Common myeloid progenitor, CD34-positive (primary cell): ENCODE data around the gene EDC3.

Experiments
- CTCF ChIA-PET: fragments of 350-600 bp; sonication (Branson Sonifier 250); formaldehyde crosslinking; loops from one replicate; lab custom pipeline; 2021; ENCODE audit warnings: antibody characterized with exemption; lab: Charles Lee
- POLR2A ChIA-PET: fragments of 350-600 bp; sonication (Branson Sonifier 250); formaldehyde crosslinking; loops from one replicate; lab custom pipeline; 2021; ENCODE audit warnings: antibody characterized with exemption; lab: Charles Lee
- DNase-seq, 3 donors: peaks; one replicate each; pipeline versions ENCODE4 v3.0.0 to v3.0.0-alpha.2; 2013
- H3K27ac ChIP-seq, 2 experiments: 1 replicate in 1 of 2; 2 replicates in 1 of 2; pipeline ENCODE4 v1.7.0; 2013; ENCODE audit warnings: inconsistent platforms in 2 of 2, low read length in 2 of 2, mild to moderate bottlenecking in 2 of 2, low read depth in 1 of 2, moderate library complexity in 1 of 2; ENCODE audit not compliant: severe bottlenecking in 2 of 2, insufficient read depth in 1 of 2, poor library complexity in 1 of 2
- H3K27me3 ChIP-seq, 5 experiments: replicated peaks in 2 of 5; 1 replicate in 3 of 5; 2 replicates in 2 of 5; pipeline versions ENCODE4 v1.6.1 to v1.7.0; 2013; ENCODE audit warnings: low read length in 4 of 5, mild to moderate bottlenecking in 2 of 5, moderate library complexity in 2 of 5, inconsistent platforms in 1 of 5; ENCODE audit not compliant: insufficient read depth in 5 of 5, control insufficient read depth in 4 of 5
- H3K36me3 ChIP-seq, 4 experiments: 1 replicate in 2 of 4; 2 replicates in 2 of 4; pipeline versions ENCODE4 v1.6.1 to v1.7.0; 2013; ENCODE audit warnings: low read length in 3 of 4, control low read depth in 1 of 4, mild to moderate bottlenecking in 1 of 4; ENCODE audit not compliant: control insufficient read depth in 4 of 4, insufficient read depth in 4 of 4
- H3K4me1 ChIP-seq, 4 experiments: 1 replicate in 3 of 4; 2 replicates in 1 of 4; pipeline versions ENCODE4 v1.6.1 to v1.7.1; 2013; ENCODE audit warnings: low read length in 3 of 4, mild to moderate bottlenecking in 3 of 4, control low read depth in 1 of 4, inconsistent platforms in 1 of 4, moderate library complexity in 1 of 4; ENCODE audit not compliant: control insufficient read depth in 4 of 4, insufficient read depth in 4 of 4; ENCODE audit errors: control extremely low read depth in 1 of 4
- H3K4me3 ChIP-seq, 7 experiments: 1 replicate in 4 of 7; 2 replicates in 3 of 7; pipeline versions ENCODE4 v1.5.1 to v1.7.0; 2013; ENCODE audit warnings: mild to moderate bottlenecking in 7 of 7, low read length in 6 of 7, moderate library complexity in 6 of 7, inconsistent platforms in 2 of 7, low read depth in 2 of 7, control low read depth in 1 of 7; ENCODE audit not compliant: insufficient read depth in 4 of 7, control insufficient read depth in 1 of 7; ENCODE audit errors: extremely low read depth in 1 of 7
- H3K9me3 ChIP-seq, 5 experiments: 1 replicate in 4 of 5; 2 replicates in 1 of 5; pipeline versions ENCODE4 v1.6.1 to v1.7.1; 2013; ENCODE audit warnings: low read length in 4 of 5, mild to moderate bottlenecking in 2 of 5, inconsistent platforms in 1 of 5, low read depth in 1 of 5, moderate library complexity in 1 of 5; ENCODE audit not compliant: control insufficient read depth in 4 of 5, insufficient read depth in 2 of 5; ENCODE audit errors: control extremely low read depth in 1 of 5
- WGBS: methylation state at CpG from one replicate; pipeline ENCODE4 v1.1.5; 2013; ENCODE audit not compliant: insufficient coverage; 5-methylcytosine and 5-hydroxymethylcytosine counted together

The EDC3 gene

DNA sequence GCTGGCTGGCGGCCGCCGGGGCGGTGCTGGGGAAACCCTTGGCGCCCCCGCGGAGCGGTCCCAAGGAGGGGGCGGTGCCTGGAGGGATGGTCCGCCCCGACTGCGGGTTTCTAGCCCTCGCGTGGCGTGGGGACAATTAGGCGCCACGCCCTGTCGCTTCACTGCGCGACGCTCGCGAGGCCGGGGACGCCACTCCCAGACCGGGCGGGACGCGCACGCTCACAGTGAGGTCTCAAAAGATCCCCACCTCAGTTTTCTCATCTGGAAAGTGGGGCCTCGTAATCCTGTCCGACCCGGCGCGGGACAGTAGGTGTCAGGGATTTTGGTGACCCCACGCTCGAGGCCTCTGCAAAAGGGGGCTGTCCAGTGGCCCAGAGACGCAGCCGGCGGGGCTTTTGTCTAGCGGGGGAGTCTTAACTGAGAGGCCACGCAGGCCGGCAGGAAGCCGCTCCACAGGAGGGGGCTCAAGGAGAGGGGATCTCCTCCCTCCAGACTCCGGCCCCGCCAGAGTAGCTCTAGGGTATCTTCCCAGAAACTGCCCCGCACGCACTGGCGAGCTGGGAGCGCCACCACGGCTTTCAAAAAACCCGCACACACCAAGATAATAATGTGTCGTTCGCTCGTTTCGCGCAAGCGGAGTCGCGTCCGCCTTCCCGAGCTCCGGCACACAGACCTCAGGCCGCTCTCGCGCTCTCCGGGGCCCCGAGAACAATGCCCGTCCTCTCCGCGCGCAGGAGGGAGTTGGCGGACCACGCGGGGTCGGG lies 80.9 kb downstream of the EDC3 start:
- peaks cover 8 to 43% (median 29%) of the 10 kb centered on the region in 4 experiments for H3K4me1 ChIP-seq
- ChIA-PET POLR2A (interaction anchor here (1.1 to 1.6 kb wide), 3 partner anchors 16 to 154 kb away, joined by 4 to 5 read pairs (median 5); partner anchors contain the start of gene UBL7), CTCF (interaction anchor here (1.0 to 17.5 kb wide), 3 partner anchors 16 to 69 kb away, joined by 3 to 302 read pairs (median 4); no protein-coding TSS in a partner anchor)
- no peaks in the 10 kb centered on the region for H3K9me3 ChIP-seq
- peaks cover 7 to 26% (median 12%) of the 10 kb centered on the region in 4 experiments for H3K36me3 ChIP-seq
- H3K27me3 ChIP-seq: no peaks in the 10 kb centered on the region
- DNase-seq: peak; percentile 82 to 91 (median 88)
- 0% methylated on average over 68 of the region's 76 CpGs for WGBS
- peak overlapping the region; percentile 62 to 98 (median 95) for H3K4me3 ChIP-seq
- H3K27ac ChIP-seq: peak overlapping the region; percentile 77 to 99

- H3K27ac ChIP-seq: no peak overlapping the region
Observed at GRCh38 chr15:74613953-74614743, 81.7 kb downstream of the EDC3 start.

GRCh38 chr15:74613089-74613952 lies 82.5 kb downstream of the EDC3 start:
- ChIA-PET POLR2A (interaction anchor here (1.1 to 1.6 kb wide), 2 partner anchors 15 to 152 kb away, joined by 5 read pairs; partner anchors contain the start of gene UBL7), CTCF (interaction anchor here (0.5 to 17.5 kb wide), 5 partner anchors 19 to 239 kb away, joined by 3 to 302 read pairs (median 4); no protein-coding TSS in a partner anchor)
- H3K27ac ChIP-seq: no peak overlapping the region
- peaks cover 8 to 43% (median 29%) of the 10 kb centered on the region in 4 experiments for H3K4me1 ChIP-seq
- no peaks in the 10 kb centered on the region for H3K9me3 ChIP-seq
- 95% methylated on average over 3 of the region's 6 CpGs for WGBS
- H3K4me3 ChIP-seq: no peak overlapping the region
- peaks cover 0 to 10% (median under 1%) of the 10 kb centered on the region in 4 experiments for H3K36me3 ChIP-seq
- no peak for DNase-seq
- no peaks in the 10 kb centered on the region for H3K27me3 ChIP-seq

More at GRCh38 chr15:74613953-74614743, 81.7 kb downstream of the EDC3 start:
- Histone ChIP-seq H3K4me1 (peaks cover 8 to 43% (median 29%) of the 10 kb centered on the region in 4 experiments), H3K36me3 (peaks cover 2 to 18% (median 5%) of the 10 kb centered on the region in 4 experiments), H3K9me3 (no peaks in the 10 kb centered on the region), H3K27me3 (no peaks in the 10 kb centered on the region), H3K4me3 (peak overlapping the region in 5 of 7 experiments; percentile 24 to 97 (median 95))
- CTCF ChIA-PET: interaction anchor here (1.0 to 17.5 kb wide), 4 partner anchors 16 to 68 kb away, joined by 3 to 302 read pairs (median 4); no protein-coding TSS in a partner anchor
- 55% methylated on average over 28 of the region's 38 CpGs for WGBS
- DNase-seq: no peak
- POLR2A ChIA-PET: interaction anchor here (1.1 to 1.6 kb wide), 2 partner anchors 16 to 153 kb away, joined by 5 read pairs; partner anchors contain the start of gene UBL7

- H3K4me1 ChIP-seq: peaks cover 8 to 39% (median 25%) of the 10 kb centered on the region in 4 experiments
- no peaks in the 10 kb centered on the region for H3K27me3 ChIP-seq
- no peak overlapping the region for H3K4me3 ChIP-seq
- CTCF ChIA-PET: interaction anchor here (1.3 to 17.5 kb wide), 3 partner anchors 18 to 238 kb away, joined by 3 to 302 read pairs (median 4); no protein-coding TSS in a partner anchor
- H3K27ac ChIP-seq: no peak overlapping the region
- peaks cover 0 to 4% (median 0%) of the 10 kb centered on the region in 4 experiments for H3K36me3 ChIP-seq
- no peak for DNase-seq
- no peaks in the 10 kb centered on the region for H3K9me3 ChIP-seq
- WGBS: 100% methylated on average over 1 of the region's 2 CpGs
- POLR2A ChIA-PET: no interaction called here
Observed at GRCh38 chr15:74612677-74613076, 83.1 kb downstream of the EDC3 start.

- Histone ChIP-seq H3K4me3 (no peak overlapping the region), H3K27me3 (no peaks in the 10 kb centered on the region), H3K9me3 (no peaks in the 10 kb centered on the region), H3K27ac (no peak overlapping the region), H3K36me3 (no peaks in the 10 kb centered on the region), H3K4me1 (peaks cover 2 to 30% (median 17%) of the 10 kb centered on the region in 4 experiments)
- ChIA-PET POLR2A (interaction anchor here (0.6 kb wide), 1 partner anchor 832 kb away, joined by 3 read pairs; no protein-coding TSS in a partner anchor), CTCF (interaction anchor here (1.9 to 17.5 kb wide), 3 partner anchors 10 to 237 kb away, joined by 4 to 302 read pairs (median 6); no protein-coding TSS in a partner anchor)
- no peak for DNase-seq
- 100% methylated on average over 3 of the region's 6 CpGs for WGBS
Observed at GRCh38 chr15:74611834-74612233, 84.0 kb downstream of the EDC3 start.

- 95% methylated on average over 9 of the region's 11 CpGs for WGBS
Observed at GRCh38 chr15:74611341-74611740, 84.5 kb downstream of the EDC3 start.

More at GRCh38 chr15:74611341-74611740, 84.5 kb downstream of the EDC3 start:
- no peak overlapping the region for H3K27ac ChIP-seq
- H3K36me3 ChIP-seq: no peaks in the 10 kb centered on the region
- ChIA-PET POLR2A (no interaction called here), CTCF (interaction anchor here (1.9 to 17.5 kb wide), 3 partner anchors 10 to 237 kb away, joined by 4 to 302 read pairs (median 6); no protein-coding TSS in a partner anchor)
- H3K27me3 ChIP-seq: no peaks in the 10 kb centered on the region
- no peaks in the 10 kb centered on the region for H3K9me3 ChIP-seq
- DNase-seq: no peak
- no peak overlapping the region for H3K4me3 ChIP-seq
- peaks cover 0 to 25% (median 12%) of the 10 kb centered on the region in 4 experiments for H3K4me1 ChIP-seq
